NCI-H146 (cell line): ENCODE results near the gene NAV3.

ENCODE experiments used
- DNase-seq: peaks from one replicate; lab custom pipeline; 2025; lab: John Stamatoyannopoulos, UW

Gene NAV3

GRCh38 chr12:78186670-78187069, 356.0 kb downstream of the NAV3 start:
- DNase-seq: no peak

- DNase-seq: no peak
These were observed 357.0 kb downstream of the NAV3 start for GRCh38 chr12:78187741-78188140.

GRCh38 chr12:78189656-78190055, 359.0 kb downstream of the NAV3 start:
- no peak for DNase-seq

GRCh38 chr12:78191611-78192010, 360.9 kb downstream of the NAV3 start:
- no peak for DNase-seq

- DNase-seq: no peak
These were observed 362.3 kb downstream of the NAV3 start for GRCh38 chr12:78192979-78193378.

- no peak for DNase-seq
These were observed 363.8 kb downstream of the NAV3 start for GRCh38 chr12:78194448-78194847.

GRCh38 chr12:78198896-78199295, 368.2 kb downstream of the NAV3 start:
- DNase-seq: no peak

- no peak for DNase-seq
These were observed 369.2 kb downstream of the NAV3 start for GRCh38 chr12:78199926-78200325.

GRCh38 chr12:78204926-78205325, 374.2 kb downstream of the NAV3 start:
- DNase-seq: no peak

- DNase-seq: no peak
These were observed 377.4 kb downstream of the NAV3 start for GRCh38 chr12:78208092-78208491.

GRCh38 chr12:78209846-78210505, 379.3 kb downstream of the NAV3 start:
- peak; percentile 91 for DNase-seq

GRCh38 chr12:78210506-78210860, 379.8 kb downstream of the NAV3 start:
- DNase-seq: no peak

- peak; percentile 26 for DNase-seq
These were observed 380.2 kb downstream of the NAV3 start for GRCh38 chr12:78210894-78211302.

GRCh38 chr12:78220811-78221210, 390.1 kb downstream of the NAV3 start:
- DNase-seq: no peak

- no peak for DNase-seq
These were observed 393.5 kb downstream of the NAV3 start for GRCh38 chr12:78224154-78224553.

- DNase-seq: no peak
These were observed 396.1 kb downstream of the NAV3 start for GRCh38 chr12:78226763-78227162.

GRCh38 chr12:78229591-78230101, 399.0 kb downstream of the NAV3 start:
- DNase-seq: peak; percentile 72

- DNase-seq: no peak
These were observed 402.1 kb downstream of the NAV3 start for GRCh38 chr12:78232756-78233155.

- DNase-seq: no peak
These were observed 405.6 kb downstream of the NAV3 start for GRCh38 chr12:78236264-78236663.

- DNase-seq: no peak
These were observed 408.9 kb downstream of the NAV3 start for GRCh38 chr12:78239544-78239943.

GRCh38 chr12:78240827-78241226, 410.1 kb downstream of the NAV3 start:
- DNase-seq: no peak

- peak; percentile 4 for DNase-seq
These were observed 410.8 kb downstream of the NAV3 start for GRCh38 chr12:78241446-78241845.

GRCh38 chr12:78244916-78245507, 414.3 kb downstream of the NAV3 start:
- no peak for DNase-seq

GRCh38 chr12:78248321-78248720, 417.6 kb downstream of the NAV3 start:
- DNase-seq: no peak
